GM23338 (cell line): ENCODE data around the gene KLRC1. TPM values are rescaled to one million over a fixed set of nuclear protein-coding genes. Genes with fewer than 3 reads are reported as not detected.
"Not testable (repeated sequence)": the region's sequence is repeated elsewhere in the genome, so short reads cannot be mapped to it uniquely, and the experiment has no call there.

Source experiments
- ATAC-seq: fragments of 200-7000 bp; cut with Tn5 transposase; 3 replicates; pipeline ENCODE4 v1.9.1; 2020
- DNase-seq: peaks from one replicate; pipeline ENCODE4 v3.0.0-alpha.2; 2015; ENCODE audit warnings: low spot score
- H2AFZ ChIP-seq: fragments of 200-600 bp; sonication (generic); 2 replicates; pipeline ENCODE4 v1.8.0; 2016; ENCODE audit warnings: antibody characterized with exemption, mild to moderate bottlenecking, moderate library complexity
- H3F3A ChIP-seq: fragments of 200-600 bp; sonication (generic); replicated peaks from 2 replicates; pipeline ENCODE4 v1.8.0; 2017; ENCODE audit warnings: antibody characterized with exemption, mixed run types, low read depth
- H3K27ac ChIP-seq: fragments of 200-600 bp; sonication (generic); 2 replicates; pipeline ENCODE4 v1.6.1; 2016; ENCODE audit warnings: low read depth
- H3K27me3 ChIP-seq: fragments of 200-600 bp; sonication (generic); 2 replicates; pipeline ENCODE4 v1.8.0; 2016; ENCODE audit warnings: mild to moderate bottlenecking, mixed run types, moderate library complexity; ENCODE audit not compliant: insufficient read depth
- H3K36me3 ChIP-seq: fragments of 200-600 bp; sonication (generic); 2 replicates; pipeline ENCODE4 v1.8.0; 2016; ENCODE audit warnings: mild to moderate bottlenecking; ENCODE audit not compliant: insufficient read depth
- H3K4me1 ChIP-seq: fragments of 200-600 bp; sonication (generic); 2 replicates; pipeline ENCODE4 v1.8.0; 2016; ENCODE audit warnings: mild to moderate bottlenecking, moderate library complexity; ENCODE audit not compliant: insufficient read depth
- H3K4me2 ChIP-seq: fragments of 200-600 bp; sonication (generic); 2 replicates; pipeline ENCODE4 v1.7.1; 2017; ENCODE audit warnings: mixed run types
- H3K4me3 ChIP-seq: fragments of 200-600 bp; sonication (generic); 2 replicates; pipeline ENCODE4 v1.6.1; 2016; ENCODE audit warnings: mixed run types
- H3K79me2 ChIP-seq: fragments of 200-600 bp; sonication (generic); replicated peaks from 2 replicates; pipeline ENCODE4 v1.8.0; 2017; ENCODE audit warnings: mild to moderate bottlenecking; ENCODE audit not compliant: insufficient read depth
- H3K9me2 ChIP-seq: fragments of 200-600 bp; sonication (generic); 2 replicates; pipeline ENCODE4 v1.8.0; 2017; ENCODE audit not compliant: insufficient read depth
- H4K20me1 ChIP-seq: fragments of 200-600 bp; sonication (generic); replicated peaks from 2 replicates; pipeline ENCODE4 v1.8.0; 2017; ENCODE audit warnings: mild to moderate bottlenecking; ENCODE audit not compliant: insufficient read depth
- H3K27ac Mint-ChIP-seq: 2 replicates; pipeline ENCODE4 v1.8.0; 2020; ENCODE audit warnings: inconsistent platforms, mild to moderate bottlenecking, moderate library complexity, mixed read lengths
- H3K27me3 Mint-ChIP-seq: 3 replicates; pipeline ENCODE4 v1.8.0; 2022; ENCODE audit warnings: low read depth, mild to moderate bottlenecking, moderate library complexity, mixed read lengths, inconsistent platforms; ENCODE audit not compliant: insufficient read depth, poor library complexity
- H3K36me3 Mint-ChIP-seq: 3 replicates; pipeline ENCODE4 v1.8.0; 2021; ENCODE audit warnings: low read depth, mild to moderate bottlenecking, inconsistent platforms, moderate library complexity, mixed read lengths
- H3K4me1 Mint-ChIP-seq: 3 replicates; pipeline ENCODE4 v1.8.0; 2020; ENCODE audit warnings: mild to moderate bottlenecking, inconsistent platforms, mixed read lengths
- H3K4me3 Mint-ChIP-seq: 3 replicates; pipeline ENCODE4 v1.8.0; 2021; ENCODE audit warnings: moderate library complexity, mild to moderate bottlenecking, inconsistent platforms, mixed read lengths
- H3K9me3 Mint-ChIP-seq: 3 replicates; pipeline ENCODE4 v1.8.0; 2020; ENCODE audit warnings: moderate library complexity, mild to moderate bottlenecking, inconsistent platforms, mixed read lengths
- EZH2 ChIP-seq: fragments of 200-600 bp; sonication (generic); IDR thresholded peaks from one replicate; pipeline ENCODE4 v1.8.0; 2017; ENCODE audit warnings: antibody characterized with exemption, mild to moderate bottlenecking, low read depth; ENCODE audit not compliant: unreplicated experiment
- NANOG ChIP-seq: IDR thresholded peaks from 2 replicates; pipeline ENCODE4 v1.6.1; 2016; ENCODE audit warnings: antibody characterized with exemption, borderline replicate concordance
- POLR2AphosphoS5 ChIP-seq: IDR thresholded peaks from 2 replicates; pipeline ENCODE4 v1.6.1; 2016; ENCODE audit warnings: antibody characterized with exemption, low read depth
- ZNF331 ChIP-seq: fragments of 250-450 bp; sonication (Bioruptor Pico); IDR thresholded peaks from 2 replicates; pipeline ENCODE4 v1.5.0; 2020; ENCODE audit warnings: low read depth, mild to moderate bottlenecking, moderate library complexity
- polyA plus RNA-seq: library from polyadenylated mRNA; unstranded; fragments of >200 nt; fragmentation: Nextera tagmentation; extraction: Ambion mirVana; gene quantifications from 2 replicates; pipeline ENCODE4 v1.2.1, GENCODE V29; 2016
- total RNA-seq: library from RNA; depleted of rRNA; stranded (reverse); fragments of >200 nt; shearing (Covaris generic); gene quantifications from 2 replicates; pipeline ENCODE4 v1.2.3, GENCODE V29; 2014
- TF ChIP-seq, protein P1 (sequence below), 2 experiments: fragments of 200-600 bp in 1 of 2; sonication (generic) in 1 of 2; conservative IDR thresholded peaks; 2 replicates each; pipeline versions ENCODE4 v1.5.1 to v1.6.1; 2016 to 2017; ENCODE audit warnings: antibody characterized with exemption in 2 of 2, low read depth in 2 of 2, mild to moderate bottlenecking in 2 of 2, moderate library complexity in 1 of 2

The KLRC1 gene
- total and polyA plus RNA-seq, 2 experiments from 2014 or later, result not detected

DNA sequence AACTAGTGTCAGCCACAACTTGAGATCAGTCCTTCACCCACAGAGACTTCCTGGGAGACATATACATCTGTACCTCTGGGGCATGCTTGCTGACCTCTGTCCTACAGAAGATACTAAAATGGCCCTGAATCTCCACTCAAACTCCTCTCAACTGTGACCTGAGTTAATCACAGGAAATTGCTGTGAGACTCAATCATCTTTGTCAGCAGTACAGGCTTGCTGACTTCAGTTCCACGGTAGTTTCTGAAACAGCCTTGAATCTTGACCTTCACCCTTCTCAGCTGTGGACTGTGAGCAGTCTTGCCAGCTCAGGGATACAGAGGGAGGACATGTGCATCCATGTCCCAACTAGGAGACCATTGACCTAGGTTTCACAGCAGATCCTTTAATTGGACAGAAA lies 1.4 kb upstream of the KLRC1 start:
- H3K27ac Mint-ChIP-seq, result no peak overlapping the region
- H3F3A ChIP-seq, result no peaks in the 10 kb centered on the region
- no peak overlapping the region for H3K27ac ChIP-seq
- no peaks in the 10 kb centered on the region; the same call in 1 of the 2 replicates for H3K9me2 ChIP-seq
- ATAC-seq (no peak), DNase-seq (no peak)
- H3K36me3 ChIP-seq, result no peaks in the 10 kb centered on the region
- H3K4me1 ChIP-seq, result peaks cover 9% of the 10 kb centered on the region
- H3K4me1 Mint-ChIP-seq, result peaks cover 11% of the 10 kb centered on the region; the same call in 2 of the 3 replicates
- H3K36me3 Mint-ChIP-seq, result peaks cover 15% of the 10 kb centered on the region; the same call in 1 of the 3 replicates
- peaks cover 2% of the 10 kb centered on the region for H3K27me3 Mint-ChIP-seq
- peaks cover 28% of the 10 kb centered on the region; the same call in 2 of the 3 replicates for H3K9me3 Mint-ChIP-seq
- H3K27me3 ChIP-seq, result no peaks in the 10 kb centered on the region
- TF ChIP-seq EZH2 (no peak), POLR2AphosphoS5 (no peak)
- TF ChIP-seq, protein P1, sequence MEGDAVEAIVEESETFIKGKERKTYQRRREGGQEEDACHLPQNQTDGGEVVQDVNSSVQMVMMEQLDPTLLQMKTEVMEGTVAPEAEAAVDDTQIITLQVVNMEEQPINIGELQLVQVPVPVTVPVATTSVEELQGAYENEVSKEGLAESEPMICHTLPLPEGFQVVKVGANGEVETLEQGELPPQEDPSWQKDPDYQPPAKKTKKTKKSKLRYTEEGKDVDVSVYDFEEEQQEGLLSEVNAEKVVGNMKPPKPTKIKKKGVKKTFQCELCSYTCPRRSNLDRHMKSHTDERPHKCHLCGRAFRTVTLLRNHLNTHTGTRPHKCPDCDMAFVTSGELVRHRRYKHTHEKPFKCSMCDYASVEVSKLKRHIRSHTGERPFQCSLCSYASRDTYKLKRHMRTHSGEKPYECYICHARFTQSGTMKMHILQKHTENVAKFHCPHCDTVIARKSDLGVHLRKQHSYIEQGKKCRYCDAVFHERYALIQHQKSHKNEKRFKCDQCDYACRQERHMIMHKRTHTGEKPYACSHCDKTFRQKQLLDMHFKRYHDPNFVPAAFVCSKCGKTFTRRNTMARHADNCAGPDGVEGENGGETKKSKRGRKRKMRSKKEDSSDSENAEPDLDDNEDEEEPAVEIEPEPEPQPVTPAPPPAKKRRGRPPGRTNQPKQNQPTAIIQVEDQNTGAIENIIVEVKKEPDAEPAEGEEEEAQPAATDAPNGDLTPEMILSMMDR (conservative IDR thresholded peaks at IDR 0.05; ENCODE audit: low read depth in 2 of 2), result no peak
- H4K20me1 ChIP-seq, result no peaks in the 10 kb centered on the region
- H3K4me3 ChIP-seq, result no peak overlapping the region
- H3K79me2 ChIP-seq, result no peaks in the 10 kb centered on the region
- no peak overlapping the region for H2AFZ ChIP-seq
- no peak overlapping the region for H3K4me2 ChIP-seq
- no peak overlapping the region for H3K4me3 Mint-ChIP-seq

DNA sequence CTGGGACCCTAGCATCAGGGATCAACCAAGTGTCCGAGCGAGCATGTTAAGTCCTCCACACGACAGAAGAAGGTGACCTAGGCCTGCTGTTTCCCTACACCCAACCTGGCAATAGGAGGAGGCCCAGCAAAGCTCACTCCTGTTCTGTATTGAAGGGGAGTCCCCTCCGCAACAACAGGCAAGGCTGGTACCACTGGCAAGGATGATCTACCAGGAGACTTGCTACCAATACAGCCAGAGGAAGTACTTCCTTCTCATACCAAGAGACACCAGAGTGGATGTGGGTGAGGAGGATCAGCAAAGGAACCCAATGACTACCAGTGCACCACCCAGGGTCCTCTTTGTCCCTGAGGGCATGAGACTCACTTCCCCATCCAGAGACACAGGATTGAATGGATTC lies 4.9 kb downstream of the KLRC1 start:
- Mint-ChIP-seq H3K4me3 (no peak overlapping the region), H3K9me3 (no peaks in the 10 kb centered on the region), H3K4me1 (no peaks in the 10 kb centered on the region), H3K36me3 (no peaks in the 10 kb centered on the region), H3K27me3 (no peaks in the 10 kb centered on the region), H3K27ac (no peak overlapping the region)
- H3K4me1 ChIP-seq, result no peaks in the 10 kb centered on the region
- DNase-seq (no peak), ATAC-seq (no peak)
- no peaks in the 10 kb centered on the region for H3K79me2 ChIP-seq
- H3K27ac ChIP-seq, result no peak overlapping the region
- H3K9me2 ChIP-seq, result no peaks in the 10 kb centered on the region
- no peak overlapping the region for H2AFZ ChIP-seq
- no peaks in the 10 kb centered on the region for H3F3A ChIP-seq
- H3K4me3 ChIP-seq, result no peak overlapping the region
- H3K36me3 ChIP-seq, result no peaks in the 10 kb centered on the region
- no peaks in the 10 kb centered on the region for H3K27me3 ChIP-seq
- H4K20me1 ChIP-seq, result no peaks in the 10 kb centered on the region
- H3K4me2 ChIP-seq, result no peak overlapping the region
- TF ChIP-seq POLR2AphosphoS5 (no peak), NANOG (no peak), ZNF331 (no peak)

DNA sequence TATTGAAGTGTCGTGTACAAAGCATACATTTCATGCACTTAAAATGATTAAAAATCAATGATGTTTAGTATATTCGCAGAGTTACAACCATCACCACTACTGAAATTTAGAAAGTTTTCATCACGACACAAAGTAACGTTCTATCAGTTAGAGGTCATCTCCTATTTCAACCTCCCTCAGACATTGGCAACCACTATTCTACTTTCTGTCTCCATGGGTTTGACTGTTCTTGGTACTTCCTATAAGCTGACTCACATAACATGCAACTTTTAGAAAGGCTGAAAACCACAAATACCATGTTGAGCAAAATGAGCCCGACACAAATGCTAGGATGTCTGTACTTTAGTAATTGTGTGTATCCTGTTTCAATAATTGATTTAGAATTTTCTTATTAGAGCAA lies 7.1 kb downstream of the KLRC1 start:
- not testable (repeated sequence) for H3K4me3 Mint-ChIP-seq, H3K36me3 Mint-ChIP-seq, H3K4me2 ChIP-seq, H3K4me1 ChIP-seq, H3F3A ChIP-seq, H3K4me3 ChIP-seq, H3K9me3 Mint-ChIP-seq, H3K27me3 Mint-ChIP-seq, DNase-seq, H3K36me3 ChIP-seq, H3K27ac Mint-ChIP-seq, H4K20me1 ChIP-seq, H3K27me3 ChIP-seq, H3K4me1 Mint-ChIP-seq, H3K27ac ChIP-seq, H3K79me2 ChIP-seq, ATAC-seq, H3K9me2 ChIP-seq, H2AFZ ChIP-seq

DNA sequence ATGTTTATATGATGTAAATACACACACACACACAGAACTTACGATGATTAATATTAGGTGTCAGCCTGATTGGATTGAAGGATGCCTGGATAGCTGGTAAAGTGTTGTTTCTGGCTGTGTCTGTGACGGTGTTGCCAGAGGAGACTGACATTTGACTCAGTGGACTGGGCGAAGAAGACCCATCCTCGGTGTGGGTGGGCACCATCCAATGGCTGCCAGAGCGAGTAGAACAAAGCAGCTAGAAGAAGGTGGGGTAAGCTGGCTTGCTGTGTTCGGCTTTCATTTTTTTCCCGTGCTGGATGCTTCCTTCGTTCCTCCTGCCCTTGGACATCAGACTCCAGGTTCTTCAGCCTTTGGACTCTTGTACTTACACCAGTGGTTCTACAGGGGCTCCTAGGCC lies 12.0 kb downstream of the KLRC1 start:
- not testable (repeated sequence) for H3K4me3 ChIP-seq, H3K27ac Mint-ChIP-seq, H2AFZ ChIP-seq, H3K9me2 ChIP-seq, H3K4me3 Mint-ChIP-seq, H3K27me3 ChIP-seq, H3K36me3 ChIP-seq, DNase-seq, H3F3A ChIP-seq, H3K4me1 Mint-ChIP-seq, H3K27me3 Mint-ChIP-seq, H3K36me3 Mint-ChIP-seq, H4K20me1 ChIP-seq, H3K4me2 ChIP-seq, ATAC-seq, H3K4me1 ChIP-seq, H3K27ac ChIP-seq, H3K9me3 Mint-ChIP-seq, H3K79me2 ChIP-seq

DNA sequence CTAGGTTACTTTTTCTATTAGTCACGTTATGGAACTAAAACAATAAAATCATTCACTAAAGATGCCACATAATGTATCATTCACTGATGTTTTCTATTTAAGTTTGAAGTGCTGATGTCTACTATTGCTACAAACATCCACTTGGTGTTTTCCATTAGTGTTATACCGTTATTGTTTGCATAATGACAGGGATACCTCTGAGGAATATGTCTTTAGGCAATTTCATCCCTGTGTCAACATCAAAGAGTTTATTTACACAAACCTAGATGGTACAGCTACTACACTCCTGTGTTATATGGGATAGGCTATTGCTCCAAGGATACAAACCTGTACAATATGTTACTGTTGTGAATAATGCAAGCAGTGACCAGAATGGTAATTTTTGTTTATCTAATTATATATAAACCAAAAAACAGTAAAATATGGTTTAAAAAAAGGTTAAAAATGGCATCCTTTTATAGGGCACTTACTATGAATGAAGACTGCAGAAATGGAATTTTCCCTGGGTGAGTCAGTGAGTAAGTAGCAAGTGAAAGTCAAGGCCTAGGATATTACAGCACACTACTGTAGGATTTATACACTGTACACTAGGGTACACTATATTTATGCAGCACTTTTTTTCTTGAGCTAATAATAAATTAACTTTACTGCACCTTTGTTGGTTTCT lies 13.4 kb downstream of the KLRC1 start:
- H3K9me2 ChIP-seq, H2AFZ ChIP-seq, ATAC-seq, H3K27me3 Mint-ChIP-seq, H3K79me2 ChIP-seq, H3K4me2 ChIP-seq, H3K36me3 Mint-ChIP-seq, H3K4me1 ChIP-seq, H4K20me1 ChIP-seq, DNase-seq, H3K4me3 ChIP-seq, H3K27ac Mint-ChIP-seq, H3K27ac ChIP-seq, H3F3A ChIP-seq, H3K27me3 ChIP-seq, H3K4me3 Mint-ChIP-seq, H3K4me1 Mint-ChIP-seq, H3K9me3 Mint-ChIP-seq, H3K36me3 ChIP-seq: not testable (repeated sequence)
